Dermis blood vessel endothelial cell (primary cell): ENCODE results near the gene CIAO2B. TPM values are rescaled to one million over a fixed set of nuclear protein-coding genes. Genes with fewer than 3 reads are reported as not detected.
"Not testable (repeated sequence)": the region's sequence is repeated elsewhere in the genome, so short reads cannot be mapped to it uniquely, and the experiment has no call there.

ENCODE experiments used
- DNase-seq: peaks from one replicate; pipeline ENCODE4 v3.0.0; 2010
- total RNA-seq: library from RNA; depleted of rRNA; stranded (reverse); fragments of >200 nt; gene quantifications from 2 replicates; pipeline ENCODE4 v1.2.3, GENCODE V29; 2014

Gene CIAO2B
- 117 and 188 TPM in 2 replicates for total RNA-seq

GRCh38 chr16:66934138-66934838 lies at the start of gene CIAO2B:
CIAO2B (minus strand) TSS chr16:66934402; CDS start chr16:66934364, 38 bp downstream.
- DNase-seq: peak; percentile 90

DNA sequence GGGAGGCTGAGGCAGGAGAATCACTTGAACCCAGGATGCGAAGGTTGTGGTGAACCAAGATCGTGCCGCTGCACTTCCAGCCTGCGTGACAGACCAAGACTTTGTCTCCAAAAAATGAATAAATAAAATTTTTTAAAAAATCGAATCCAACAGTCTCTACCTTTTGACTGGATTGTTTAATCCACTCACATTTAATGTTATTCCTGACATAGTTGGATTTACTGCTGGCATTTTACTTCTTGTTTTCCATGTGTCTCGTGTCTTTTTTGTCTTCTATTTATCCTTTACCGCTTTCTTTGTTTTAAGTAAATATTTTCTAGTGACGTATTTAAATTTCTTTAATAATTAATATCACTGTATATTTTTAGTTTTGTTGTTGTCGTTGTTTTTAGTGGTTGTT lies 48.8 kb upstream of the CIAO2B start:
- no peak for DNase-seq

DNA sequence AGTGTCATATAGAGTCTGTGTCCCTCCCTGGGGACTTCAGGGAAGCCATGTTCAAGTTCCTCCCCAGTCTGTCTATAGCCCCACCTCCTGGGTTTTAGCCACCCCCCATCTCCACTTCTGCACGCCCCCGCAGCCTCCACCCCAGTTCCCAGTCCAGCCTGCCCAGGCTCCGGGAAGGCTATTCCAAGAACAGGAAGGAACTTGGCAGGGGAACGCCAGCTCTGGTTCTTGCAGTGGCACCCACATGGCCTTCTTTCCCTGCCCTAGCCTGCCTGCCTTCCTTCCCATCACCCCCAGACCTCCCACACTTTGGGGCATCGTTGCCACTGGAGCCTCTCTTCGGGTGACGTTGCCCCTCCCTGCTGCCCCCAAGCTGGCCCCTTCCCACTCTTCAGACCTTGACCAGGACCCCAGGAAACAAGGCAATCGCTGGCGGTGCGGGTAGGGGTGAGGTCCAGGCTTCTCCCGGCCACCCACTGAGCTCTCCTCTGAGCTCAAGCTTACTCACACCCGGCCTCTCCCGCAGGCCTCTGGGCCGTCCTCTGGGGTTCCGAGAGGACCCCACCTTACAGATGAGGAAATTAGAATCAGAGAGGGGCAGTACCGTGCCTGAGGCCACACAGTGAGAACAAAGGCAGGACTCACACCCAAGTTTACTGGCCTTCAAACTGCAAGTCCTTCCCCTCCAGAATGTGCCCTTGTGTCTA lies 45.0 kb upstream of the CIAO2B start:
- DNase-seq: peak; percentile 40

GRCh38 chr16:66977341-66978113 lies 43.3 kb upstream of the CIAO2B start:
- DNase-seq: peak; percentile 89

DNA sequence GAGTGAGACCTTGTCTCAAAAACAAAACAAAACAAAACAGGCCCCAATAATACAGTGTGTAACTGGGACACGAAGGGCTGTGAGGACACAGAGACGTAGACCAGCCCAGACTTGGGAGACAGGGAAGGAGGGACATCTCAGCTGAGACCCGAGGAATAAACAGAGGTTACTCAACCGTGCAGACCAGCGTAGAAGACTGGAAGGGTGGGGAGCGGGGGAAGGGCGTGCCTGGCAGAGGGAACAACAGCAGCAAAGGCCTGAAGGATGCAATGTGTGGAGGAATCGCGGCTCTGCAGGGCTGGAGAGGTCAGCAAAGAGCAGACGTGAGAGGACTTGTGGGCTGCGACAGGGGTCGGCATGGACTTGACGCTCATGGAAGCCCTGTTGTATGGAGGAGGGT lies 42.5 kb upstream of the CIAO2B start:
- DNase-seq: no peak

- DNase-seq: no peak
These were observed 41.2 kb upstream of the CIAO2B start for GRCh38 chr16:66975302-66975893.

DNA sequence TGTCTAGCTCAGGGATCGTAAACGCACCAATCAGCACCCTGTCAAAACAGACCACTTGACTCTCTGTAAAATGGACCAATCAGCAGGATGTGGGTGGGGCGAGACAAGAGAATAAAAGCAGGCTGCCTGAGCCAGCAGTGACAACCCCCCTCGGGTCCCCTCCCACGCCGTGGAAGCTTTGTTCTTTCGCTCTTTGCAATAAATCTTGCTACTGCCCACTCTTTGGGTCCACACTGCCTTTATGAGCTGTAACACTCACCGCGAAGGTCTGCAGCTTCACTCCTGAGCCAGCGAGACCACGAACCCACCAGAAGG lies 40.7 kb upstream of the CIAO2B start:
- DNase-seq: not testable (repeated sequence)

DNA sequence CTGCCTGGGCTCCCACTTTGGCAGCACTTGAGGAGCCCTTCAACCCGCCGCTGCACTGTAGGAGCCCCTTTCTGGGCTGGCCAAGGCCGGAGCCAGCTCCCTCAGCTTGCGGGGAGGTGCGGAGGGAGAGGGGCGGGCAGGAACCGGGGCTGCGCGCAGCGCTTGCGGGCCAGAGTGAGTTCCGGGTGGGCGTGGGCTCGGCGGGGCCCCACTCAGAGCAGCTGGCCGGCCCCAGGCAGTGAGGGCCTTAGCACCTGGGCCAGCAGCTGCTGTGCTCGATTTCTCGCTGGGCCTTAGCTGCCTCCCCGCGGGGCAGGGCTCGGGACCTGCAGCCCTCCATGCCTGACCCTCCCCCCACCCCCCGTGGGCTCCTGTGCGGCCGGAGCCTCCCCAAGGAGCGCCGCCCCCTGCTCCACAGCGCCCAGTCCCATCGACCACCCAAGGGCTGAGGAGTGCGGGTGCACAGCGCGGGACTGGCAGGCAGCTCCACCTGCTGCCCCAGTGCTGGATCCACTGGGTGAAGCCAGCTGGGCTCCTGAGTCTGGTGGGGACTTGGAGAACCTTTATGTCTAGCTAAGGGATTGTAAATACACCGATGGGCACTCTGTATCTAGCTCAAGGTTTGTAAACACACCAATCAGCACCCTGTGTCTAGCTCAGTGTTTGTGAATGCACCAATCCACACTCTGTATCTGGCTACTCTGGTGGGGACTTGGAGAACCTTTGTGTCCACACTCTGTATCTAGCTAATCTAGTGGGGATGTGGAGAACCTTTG lies 40.1 kb upstream of the CIAO2B start:
- DNase-seq: not testable (repeated sequence)

- no peak for DNase-seq
These were observed 39.5 kb upstream of the CIAO2B start for GRCh38 chr16:66973716-66974115.

DNA sequence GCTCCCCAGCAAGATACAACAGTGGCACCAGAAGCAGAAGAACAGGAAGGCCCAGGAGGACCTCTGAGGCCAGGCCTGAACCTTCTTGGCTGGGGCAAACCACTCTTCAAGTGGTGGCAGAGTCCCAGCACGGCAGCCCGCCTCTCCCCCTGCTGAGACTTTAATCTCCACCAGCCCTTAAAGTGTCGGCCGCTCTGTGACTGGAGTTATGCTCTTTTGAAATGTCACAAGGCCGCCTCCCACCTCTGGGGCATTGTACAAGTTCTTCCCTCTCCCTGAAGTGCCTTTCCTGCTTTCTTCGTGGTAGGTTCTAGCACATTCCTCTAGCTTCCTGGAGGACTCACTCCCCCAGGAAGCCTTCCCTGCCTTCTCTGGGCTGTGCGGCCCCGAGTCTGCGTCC lies 38.8 kb upstream of the CIAO2B start:
- no peak for DNase-seq

- DNase-seq: no peak
These were observed 36.8 kb upstream of the CIAO2B start for GRCh38 chr16:66970775-66971720.

DNA sequence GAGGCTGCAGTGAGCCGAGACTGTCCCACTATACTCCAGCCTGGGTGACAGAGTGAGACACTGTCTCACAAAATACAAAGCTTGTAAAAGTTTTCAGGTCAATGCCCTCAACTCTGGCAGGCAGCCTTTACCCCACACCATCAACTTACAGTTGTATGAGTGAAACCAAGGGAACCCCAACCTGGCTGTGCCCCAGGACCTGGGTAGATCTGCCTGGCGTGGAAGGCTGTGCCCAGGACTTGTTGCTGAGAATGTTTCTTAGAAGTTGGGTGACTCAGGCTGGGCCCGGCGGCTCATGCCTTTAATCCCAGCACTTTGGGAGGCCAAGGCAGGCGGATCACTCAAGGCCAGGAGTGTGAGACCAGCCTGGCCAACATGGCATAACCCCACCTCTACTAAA lies 34.6 kb upstream of the CIAO2B start:
- no peak for DNase-seq

- DNase-seq: no peak
These were observed 29.8 kb upstream of the CIAO2B start for GRCh38 chr16:66964049-66964448.

GRCh38 chr16:66961914-66962313 lies 27.7 kb upstream of the CIAO2B start:
- DNase-seq: no peak

DNA sequence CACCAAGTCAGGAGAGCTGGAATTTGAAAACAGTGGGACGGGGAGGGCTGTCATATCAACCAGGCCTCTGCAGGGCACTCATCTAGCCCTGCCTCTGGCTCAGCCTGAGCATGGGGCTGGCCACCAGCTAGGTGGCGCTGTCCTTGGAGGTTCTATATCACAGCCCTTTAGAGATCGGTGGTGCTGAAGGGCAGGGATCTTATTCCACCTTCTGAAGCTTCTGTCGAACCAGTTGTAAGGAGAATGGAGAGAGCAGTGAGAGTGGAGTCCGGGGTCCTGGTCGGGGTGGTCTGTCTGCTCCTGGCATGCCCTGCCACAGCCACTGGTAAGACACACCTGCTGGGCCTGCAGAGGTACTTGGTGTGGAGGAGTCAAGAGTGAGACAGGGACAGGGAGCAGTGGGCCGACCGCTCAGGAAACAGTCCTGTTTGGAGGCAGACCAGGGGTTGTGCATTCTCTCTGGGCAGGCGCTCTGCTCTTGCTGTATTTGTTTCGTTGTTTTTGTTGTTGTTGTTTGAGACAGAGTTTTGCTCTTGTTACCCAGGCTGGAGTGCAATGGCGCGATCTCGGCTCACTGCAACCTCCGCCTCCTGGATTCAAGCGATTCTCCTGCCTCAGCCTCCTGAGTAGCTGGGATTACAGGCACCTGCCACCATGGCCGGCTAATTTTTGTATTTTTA lies 27.0 kb upstream of the CIAO2B start, which contains the start of gene CES3:
CES3 (plus strand) TSS at position 202 of the 680 bp plus-strand sequence; CDS start at position 244, 42 bp downstream.
- peak; percentile 78 for DNase-seq

DNA sequence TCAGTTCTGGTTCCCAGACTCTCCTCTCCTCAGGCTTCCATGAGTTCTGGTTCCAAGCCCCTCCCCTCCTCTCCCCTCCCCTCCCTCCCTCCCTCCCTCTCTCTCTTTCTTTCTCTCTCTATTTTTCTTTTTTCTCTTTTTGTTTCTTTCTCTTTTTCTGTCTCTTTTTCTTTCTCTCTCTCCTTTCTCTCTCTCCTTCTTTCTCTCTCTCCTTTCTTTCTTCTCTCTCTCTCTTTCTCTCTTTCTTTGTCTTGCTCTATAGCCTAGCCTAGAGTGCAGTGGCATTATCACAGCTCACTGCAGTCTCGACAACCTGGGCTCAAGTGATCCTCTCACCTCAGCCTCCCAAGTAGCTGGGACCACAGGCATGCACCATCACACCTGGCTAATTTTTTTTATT lies 26.1 kb upstream of the CIAO2B start:
- DNase-seq: no peak

- DNase-seq: no peak
These were observed 25.5 kb upstream of the CIAO2B start for GRCh38 chr16:66959704-66960161.

DNA sequence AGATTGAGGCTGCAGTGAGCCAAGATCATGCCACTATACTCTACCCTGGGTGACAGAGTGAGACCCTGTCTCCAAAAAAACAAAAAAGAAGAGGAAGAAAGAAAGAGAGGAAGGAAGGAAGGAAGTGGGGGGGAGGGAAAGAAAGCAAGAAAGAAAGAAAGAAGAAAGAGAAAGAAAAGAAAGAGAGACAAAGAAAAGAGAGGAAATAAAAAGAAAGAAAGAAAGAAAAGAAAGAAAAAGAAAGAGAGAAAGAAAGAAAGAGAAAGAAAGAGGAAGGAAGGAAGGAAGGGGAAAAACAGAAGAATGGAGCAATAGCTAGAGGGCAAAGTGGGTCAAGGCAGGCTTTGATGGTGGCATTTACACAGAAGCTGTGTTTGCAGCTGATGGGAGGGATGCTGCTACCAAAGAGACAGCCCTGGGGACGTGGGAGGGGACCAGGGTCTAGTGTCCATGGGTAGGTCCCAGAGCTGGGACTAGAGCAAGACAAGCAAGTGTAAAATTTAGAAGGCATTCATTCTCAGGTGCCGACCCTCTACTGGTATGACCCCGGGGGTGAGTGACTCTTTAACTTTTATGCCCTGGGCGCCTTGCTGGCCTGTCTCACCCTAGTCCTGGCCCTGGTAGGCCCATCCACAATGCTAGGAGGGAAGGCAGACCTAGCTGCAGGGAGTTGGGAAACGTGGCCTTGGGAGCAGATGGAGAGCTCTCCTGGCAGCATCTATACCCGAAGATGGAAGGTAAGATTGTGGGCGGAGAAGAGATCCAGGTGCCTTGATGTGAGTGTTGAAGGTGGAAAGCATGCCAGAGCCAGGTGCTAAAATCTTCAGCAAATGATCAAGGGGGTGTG lies 24.9 kb upstream of the CIAO2B start:
- DNase-seq: no peak

DNA sequence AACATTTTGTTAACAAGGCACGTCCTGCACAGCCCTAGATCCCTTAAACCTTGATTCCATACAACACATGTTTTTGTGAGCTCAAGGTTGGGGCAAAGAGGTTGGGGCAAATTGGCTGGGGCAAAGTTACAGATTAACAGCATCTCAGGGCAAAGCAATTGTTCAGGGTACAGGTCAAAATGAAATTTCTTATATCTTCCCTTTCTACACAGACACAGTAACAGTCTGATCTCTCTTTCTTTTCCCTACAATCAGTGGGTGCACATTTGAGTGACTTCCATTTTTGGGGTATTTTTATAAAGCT lies 21.9 kb upstream of the CIAO2B start:
- not testable (repeated sequence) for DNase-seq
